GM11168 (cell line): ENCODE measurements around the gene ANO9.

Experiments used
- in situ Hi-C: fragments of 300-500 bp; cut with MboI; formaldehyde crosslinking; loops from one replicate; pipeline ENCODE4 v1.12.0; 2022; ENCODE audit warnings: low sequenced_read_pairs; ENCODE audit not compliant: unreplicated experiment

The ANO9 gene

GRCh38 chr11:452916-453527 is 11.2 kb upstream of the ANO9 start:
- in situ Hi-C loops, result no loop called here

GRCh38 chr11:452203-452744 is 10.5 kb upstream of the ANO9 start:
- in situ Hi-C loops, result no loop called here

- in situ Hi-C loops, result no loop called here
Observed at GRCh38 chr11:451738-452137, 9.9 kb upstream of the ANO9 start.

DNA sequence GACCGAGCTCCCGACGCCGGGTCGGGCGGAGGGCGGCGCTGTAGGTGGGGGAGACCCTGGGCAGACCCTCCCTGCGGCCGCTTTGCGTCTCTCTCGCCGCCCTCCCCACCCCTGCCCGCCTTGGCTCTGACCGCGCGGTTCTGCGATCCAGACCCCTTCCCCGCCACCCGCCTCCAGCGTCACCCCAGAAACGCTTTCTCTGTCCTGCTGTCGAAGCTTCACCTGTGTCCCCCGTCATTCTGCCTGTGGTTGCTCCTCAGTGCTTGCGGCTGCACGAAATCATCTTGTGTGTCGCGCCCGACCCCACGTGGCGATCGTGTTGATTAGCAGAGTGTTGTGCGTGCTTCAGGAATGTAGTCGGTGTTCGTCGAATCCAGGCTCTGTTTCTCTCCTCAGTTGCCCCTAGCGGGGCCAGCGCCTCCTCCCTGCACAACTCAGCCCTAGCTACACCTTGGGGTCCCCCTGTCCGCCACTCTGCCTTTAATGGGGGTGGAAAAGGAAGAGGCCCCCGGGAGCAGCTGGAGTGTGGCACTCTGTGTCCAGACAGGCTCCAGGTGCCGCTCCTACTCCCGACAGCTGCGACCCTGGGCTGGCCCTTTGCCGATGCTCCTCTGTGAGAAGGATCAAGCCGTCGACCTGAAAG is 9.1 kb upstream of the ANO9 start:
- in situ Hi-C loops, result no loop called here

- in situ Hi-C loops, result no loop called here
Observed at GRCh38 chr11:449889-450808, 8.3 kb upstream of the ANO9 start, which contains the start of gene PTDSS2. Gene PTDSS2, plus strand, starts transcription at chr11:450279. Its CDS starts 177 bp downstream, at chr11:450456.

- in situ Hi-C loops, result no loop called here
Observed at GRCh38 chr11:447923-448731, 6.3 kb upstream of the ANO9 start.

DNA sequence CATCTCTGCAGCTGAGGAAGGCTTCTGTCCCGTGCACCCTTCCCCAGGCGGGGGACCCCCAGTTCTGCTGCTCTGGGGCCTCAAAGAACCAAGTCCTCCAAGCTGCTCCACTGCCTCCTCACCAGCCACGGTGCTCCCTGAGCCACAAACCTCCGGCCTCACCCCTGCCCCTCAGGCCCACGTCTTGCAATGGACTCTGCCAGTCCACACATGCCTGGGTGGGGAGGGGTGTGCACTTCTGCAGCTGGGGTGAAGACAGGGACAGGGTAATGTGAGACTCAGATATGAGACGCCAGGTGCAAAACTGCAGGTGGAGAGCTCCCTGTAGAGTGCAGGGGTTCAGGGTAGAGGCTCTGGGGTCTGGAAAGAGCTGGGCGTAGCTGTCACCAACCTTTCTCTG is 5.1 kb upstream of the ANO9 start:
- in situ Hi-C loops, result no loop called here

- in situ Hi-C loops, result no loop called here
Observed at GRCh38 chr11:445765-446588, 4.2 kb upstream of the ANO9 start.

DNA sequence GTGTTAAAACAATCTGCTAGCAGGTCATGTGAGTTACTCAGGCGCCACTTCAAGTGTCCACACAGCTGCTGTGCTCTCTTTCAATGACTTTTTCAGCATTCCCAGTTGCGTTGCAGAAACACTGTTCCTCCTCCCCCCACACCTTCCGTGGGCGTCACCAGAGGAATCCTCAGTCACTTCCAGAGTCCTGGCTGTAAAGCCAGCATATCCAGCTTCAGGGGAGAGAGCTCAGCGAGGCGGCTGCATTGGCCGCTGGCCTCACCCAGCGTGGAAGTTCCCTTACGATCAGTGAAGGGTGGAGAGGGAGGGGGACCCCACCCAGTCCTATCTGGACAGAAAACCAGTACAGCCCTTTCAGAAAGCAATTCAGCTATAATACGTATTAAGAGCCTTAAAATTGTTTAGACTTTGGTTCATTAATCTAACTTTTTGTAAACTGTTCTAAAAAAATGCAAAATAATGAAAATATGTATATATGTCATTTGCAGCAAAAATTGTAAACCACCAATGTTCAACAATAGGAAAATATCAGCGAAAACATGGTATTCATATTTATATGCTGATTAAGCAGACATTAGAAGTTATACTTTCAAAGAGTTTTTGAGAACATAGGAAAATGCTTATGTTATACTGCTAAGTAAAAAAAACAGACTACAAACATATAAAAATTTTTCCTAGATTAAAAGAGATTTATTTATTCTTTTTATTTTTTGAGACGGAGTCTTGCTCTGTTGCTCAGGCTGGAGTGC is 2.8 kb upstream of the ANO9 start:
- in situ Hi-C loops, result no loop called here

DNA sequence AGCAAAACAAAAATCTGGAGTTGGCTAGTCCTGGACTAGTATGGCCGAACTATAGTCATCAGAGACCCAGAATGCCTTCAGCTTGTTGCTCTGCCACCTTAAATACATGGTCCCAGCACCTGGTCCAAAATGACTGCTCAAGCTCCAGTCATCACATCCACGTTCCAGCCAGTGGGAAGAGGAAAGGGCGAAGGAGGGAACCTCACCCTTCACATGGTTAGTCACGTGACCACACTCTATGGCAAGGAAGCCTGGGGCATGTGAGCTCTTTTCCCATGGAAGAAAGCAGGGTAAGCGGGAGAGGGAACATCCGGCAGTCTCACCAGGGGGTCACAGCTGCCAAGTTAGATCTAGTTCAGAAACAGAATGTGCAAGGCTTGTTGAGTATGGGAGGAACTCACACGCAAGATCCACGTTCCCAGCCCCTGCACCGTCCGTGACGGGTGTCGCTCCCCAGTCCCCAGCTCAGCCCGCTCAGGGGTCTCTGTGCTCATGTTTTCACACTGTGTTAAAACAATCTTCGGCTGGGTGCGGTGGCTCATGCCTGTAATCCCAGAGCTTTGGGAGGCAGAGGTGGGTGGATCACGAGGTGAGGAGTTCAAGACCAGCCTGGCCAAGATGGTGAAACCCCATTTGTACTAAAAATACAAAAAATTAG is 1.9 kb upstream of the ANO9 start:
- in situ Hi-C loops, result no loop called here

- in situ Hi-C loops, result no loop called here
Observed at GRCh38 chr11:442611-443081, 835 bp upstream of the ANO9 start.

- in situ Hi-C loops, result no loop called here
Observed at GRCh38 chr11:441043-441417, 781 bp downstream of the ANO9 start.

GRCh38 chr11:440065-441042 is 1.5 kb downstream of the ANO9 start:
- in situ Hi-C loops, result no loop called here

DNA sequence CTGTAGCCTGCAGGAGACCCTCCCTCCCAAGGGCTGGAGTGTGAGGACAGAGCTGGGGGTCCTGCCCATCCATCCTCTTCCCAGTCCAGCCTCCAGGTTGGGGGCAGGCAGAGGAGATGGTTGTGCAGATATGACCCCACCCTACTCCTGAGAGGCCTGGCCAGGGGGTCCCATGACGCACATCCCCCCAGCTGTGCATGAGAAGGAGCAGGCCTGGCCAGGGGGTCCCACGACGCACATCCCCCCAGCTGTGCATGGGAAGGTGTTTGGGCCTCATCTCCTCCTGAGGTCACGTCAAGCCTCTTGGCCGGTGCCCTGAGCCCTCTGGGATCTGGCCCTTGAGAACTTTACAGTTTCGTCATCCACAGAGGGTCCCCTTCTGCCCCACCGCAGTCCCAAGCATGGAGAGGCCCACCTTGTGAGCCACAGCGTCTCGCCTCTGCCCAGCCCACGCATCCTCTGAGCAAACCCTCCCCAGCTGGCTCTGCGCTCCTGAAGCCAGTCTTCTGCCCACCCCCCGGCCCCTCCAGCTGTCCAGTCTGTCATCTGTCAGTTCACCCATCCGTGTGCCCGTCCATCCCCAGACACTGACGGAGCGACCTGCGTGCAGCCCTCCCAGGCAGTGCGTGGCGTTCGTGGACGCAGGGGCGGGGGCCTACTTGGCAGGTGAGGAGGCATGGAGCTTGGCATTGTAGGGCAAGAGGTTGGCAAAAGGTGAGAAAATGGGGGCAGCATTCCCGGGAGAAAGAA is 2.3 kb downstream of the ANO9 start:
- in situ Hi-C loops, result no loop called here

DNA sequence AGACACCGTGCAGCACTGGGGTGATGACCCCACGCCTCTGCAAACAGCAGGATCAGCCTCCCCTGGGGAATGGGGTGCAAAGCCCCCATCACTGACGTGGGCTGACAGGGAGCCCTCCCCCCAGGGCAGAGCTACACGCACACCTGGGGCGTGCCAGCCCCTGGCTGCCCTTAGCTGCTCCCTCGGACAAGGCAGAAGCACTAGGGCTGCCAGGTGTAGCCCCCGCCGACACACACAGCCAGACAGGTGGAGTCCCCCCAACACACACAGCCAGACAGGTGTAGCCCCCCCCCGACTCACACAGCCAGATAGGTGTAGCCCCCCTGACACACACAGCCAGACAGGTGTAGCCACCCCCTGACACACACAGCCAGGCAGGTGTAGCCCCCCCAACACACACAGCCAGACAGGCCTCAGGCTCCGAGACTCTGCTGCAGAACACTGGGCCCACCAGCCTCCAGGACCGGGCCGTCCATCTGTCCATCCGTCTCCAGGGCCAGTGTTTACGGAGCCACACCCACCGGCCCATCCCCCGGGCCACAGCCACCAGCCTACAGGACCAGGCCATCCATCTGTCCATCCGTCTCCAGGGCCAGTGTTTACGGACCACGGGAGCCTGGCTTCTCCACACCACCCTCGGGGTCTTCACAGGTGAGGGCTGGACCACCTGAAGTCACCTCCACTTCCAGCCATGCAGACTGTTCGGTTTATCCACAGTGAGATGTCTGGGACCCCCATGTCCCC is 3.5 kb downstream of the ANO9 start:
- in situ Hi-C loops, result no loop called here
